Measurements from ENCODE around the gene FRAT1.

DNA sequence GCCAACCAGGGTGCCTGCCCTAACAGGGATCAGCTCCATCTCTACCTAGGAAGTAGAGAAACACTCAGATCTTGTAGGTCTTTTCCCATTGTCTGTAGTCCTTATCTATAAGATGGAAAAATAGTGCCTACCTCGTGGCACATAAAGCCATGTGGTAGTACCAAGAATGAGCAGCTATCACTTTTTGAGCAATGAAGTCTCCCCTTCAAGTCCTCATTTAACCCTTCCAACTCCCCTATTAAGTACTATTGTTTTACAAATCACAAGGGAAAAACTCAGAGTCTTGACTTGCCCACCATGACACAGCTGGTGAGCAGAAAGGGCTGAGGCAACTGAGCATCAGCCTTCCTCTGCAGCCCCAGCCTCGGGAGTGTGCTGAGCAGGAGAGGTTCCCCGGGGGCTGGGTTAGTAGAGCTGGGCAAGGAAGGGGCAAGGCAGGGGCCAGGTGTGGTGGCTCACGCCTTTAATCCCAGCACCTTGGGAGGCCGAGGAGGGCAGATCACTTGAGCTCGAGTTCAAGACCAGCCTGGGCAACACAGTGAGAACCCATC, 12.2 kb downstream of the FRAT1 start:
- TF ChIP-seq, protein P1, sequence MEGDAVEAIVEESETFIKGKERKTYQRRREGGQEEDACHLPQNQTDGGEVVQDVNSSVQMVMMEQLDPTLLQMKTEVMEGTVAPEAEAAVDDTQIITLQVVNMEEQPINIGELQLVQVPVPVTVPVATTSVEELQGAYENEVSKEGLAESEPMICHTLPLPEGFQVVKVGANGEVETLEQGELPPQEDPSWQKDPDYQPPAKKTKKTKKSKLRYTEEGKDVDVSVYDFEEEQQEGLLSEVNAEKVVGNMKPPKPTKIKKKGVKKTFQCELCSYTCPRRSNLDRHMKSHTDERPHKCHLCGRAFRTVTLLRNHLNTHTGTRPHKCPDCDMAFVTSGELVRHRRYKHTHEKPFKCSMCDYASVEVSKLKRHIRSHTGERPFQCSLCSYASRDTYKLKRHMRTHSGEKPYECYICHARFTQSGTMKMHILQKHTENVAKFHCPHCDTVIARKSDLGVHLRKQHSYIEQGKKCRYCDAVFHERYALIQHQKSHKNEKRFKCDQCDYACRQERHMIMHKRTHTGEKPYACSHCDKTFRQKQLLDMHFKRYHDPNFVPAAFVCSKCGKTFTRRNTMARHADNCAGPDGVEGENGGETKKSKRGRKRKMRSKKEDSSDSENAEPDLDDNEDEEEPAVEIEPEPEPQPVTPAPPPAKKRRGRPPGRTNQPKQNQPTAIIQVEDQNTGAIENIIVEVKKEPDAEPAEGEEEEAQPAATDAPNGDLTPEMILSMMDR (conservative IDR thresholded peaks at IDR 0.05), result no peak
- no peak for TF ChIP-seq ZFX (IDR thresholded peaks at IDR 0.05)
